Measurements from ENCODE around the gene OTOG. TPM values are rescaled to one million over a fixed set of nuclear protein-coding genes. Genes with fewer than 3 reads are reported as not detected.

Gene OTOG, protein sequence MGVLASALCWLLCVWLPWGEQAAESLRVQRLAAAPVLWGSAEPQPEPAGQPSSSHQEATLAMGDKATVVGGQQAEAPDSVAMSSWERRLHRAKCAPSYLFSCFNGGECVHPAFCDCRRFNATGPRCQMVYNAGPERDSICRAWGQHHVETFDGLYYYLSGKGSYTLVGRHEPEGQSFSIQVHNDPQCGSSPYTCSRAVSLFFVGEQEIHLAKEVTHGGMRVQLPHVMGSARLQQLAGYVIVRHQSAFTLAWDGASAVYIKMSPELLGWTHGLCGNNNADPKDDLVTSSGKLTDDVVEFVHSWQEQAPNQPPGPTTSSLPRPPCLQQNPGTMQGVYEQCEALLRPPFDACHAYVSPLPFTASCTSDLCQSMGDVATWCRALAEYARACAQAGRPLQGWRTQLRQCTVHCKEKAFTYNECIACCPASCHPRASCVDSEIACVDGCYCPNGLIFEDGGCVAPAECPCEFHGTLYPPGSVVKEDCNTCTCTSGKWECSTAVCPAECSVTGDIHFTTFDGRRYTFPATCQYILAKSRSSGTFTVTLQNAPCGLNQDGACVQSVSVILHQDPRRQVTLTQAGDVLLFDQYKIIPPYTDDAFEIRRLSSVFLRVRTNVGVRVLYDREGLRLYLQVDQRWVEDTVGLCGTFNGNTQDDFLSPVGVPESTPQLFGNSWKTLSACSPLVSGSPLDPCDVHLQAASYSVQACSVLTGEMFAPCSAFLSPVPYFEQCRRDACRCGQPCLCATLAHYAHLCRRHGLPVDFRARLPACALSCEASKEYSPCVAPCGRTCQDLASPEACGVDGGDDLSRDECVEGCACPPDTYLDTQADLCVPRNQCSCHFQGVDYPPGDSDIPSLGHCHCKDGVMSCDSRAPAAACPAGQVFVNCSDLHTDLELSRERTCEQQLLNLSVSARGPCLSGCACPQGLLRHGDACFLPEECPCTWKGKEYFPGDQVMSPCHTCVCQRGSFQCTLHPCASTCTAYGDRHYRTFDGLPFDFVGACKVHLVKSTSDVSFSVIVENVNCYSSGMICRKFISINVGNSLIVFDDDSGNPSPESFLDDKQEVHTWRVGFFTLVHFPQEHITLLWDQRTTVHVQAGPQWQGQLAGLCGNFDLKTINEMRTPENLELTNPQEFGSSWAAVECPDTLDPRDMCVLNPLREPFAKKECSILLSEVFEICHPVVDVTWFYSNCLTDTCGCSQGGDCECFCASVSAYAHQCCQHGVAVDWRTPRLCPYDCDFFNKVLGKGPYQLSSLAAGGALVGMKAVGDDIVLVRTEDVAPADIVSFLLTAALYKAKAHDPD (N-terminal part only)
- not detected for total RNA-seq

DNA sequence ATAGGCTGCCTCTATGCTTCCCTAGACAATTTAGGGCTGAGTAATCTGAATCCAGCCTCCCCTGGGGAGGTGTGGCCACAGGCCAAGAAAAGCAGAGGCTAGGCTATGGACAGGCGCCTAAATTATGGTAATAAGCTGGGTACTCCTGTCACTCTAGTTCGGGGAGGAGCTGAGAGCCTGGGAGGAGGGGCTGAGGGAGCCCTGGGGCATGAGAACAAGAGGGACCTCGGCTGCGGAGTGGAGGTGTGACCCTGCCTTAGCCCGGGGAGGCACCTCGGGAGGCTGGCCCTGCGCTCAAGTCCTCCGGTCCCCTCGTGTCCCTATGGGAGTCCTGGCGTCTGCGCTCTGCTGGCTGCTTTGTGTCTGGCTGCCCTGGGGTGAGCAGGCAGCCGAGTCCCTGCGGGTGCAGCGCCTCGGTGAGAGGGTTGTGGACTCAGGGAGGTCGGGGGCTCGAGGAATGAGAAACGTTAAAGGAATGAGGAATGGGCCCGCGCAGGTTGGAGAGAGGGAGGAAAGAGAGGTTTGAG lies at the start of gene OTOG:
OTOG (plus strand) TSS at position 209 of the 527 bp plus-strand sequence; CDS start at position 323, 114 bp downstream.
- TF ChIP-seq, protein P1, sequence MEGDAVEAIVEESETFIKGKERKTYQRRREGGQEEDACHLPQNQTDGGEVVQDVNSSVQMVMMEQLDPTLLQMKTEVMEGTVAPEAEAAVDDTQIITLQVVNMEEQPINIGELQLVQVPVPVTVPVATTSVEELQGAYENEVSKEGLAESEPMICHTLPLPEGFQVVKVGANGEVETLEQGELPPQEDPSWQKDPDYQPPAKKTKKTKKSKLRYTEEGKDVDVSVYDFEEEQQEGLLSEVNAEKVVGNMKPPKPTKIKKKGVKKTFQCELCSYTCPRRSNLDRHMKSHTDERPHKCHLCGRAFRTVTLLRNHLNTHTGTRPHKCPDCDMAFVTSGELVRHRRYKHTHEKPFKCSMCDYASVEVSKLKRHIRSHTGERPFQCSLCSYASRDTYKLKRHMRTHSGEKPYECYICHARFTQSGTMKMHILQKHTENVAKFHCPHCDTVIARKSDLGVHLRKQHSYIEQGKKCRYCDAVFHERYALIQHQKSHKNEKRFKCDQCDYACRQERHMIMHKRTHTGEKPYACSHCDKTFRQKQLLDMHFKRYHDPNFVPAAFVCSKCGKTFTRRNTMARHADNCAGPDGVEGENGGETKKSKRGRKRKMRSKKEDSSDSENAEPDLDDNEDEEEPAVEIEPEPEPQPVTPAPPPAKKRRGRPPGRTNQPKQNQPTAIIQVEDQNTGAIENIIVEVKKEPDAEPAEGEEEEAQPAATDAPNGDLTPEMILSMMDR (IDR thresholded peaks at IDR 0.05) = no peak
- ATAC-seq (ENCODE audit: low FRiP score) (no peak), DNase-seq (ENCODE audit: low spot score) (no peak)

DNA sequence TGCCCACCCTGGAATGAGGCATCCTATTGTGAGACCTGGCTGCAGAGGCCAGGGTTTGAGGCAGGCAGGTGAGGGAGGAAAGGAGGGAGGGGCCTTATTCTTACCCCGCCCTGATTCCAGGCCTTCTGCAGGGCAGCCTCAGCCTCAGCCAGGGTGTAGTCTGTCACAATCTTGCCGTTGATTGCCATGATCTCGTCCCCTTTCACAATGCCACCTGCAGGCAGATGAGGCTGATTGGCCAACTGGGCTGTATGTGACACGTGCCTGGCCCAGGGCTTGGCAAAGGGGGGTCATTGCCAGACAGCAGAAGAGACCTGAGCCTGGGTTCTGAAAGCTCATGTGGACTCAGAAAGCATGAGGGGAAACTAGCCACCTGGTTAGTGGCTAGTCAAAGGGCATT lies 49.0 kb upstream of the OTOG start:
- DNase-seq (ENCODE audit: low spot score) (no peak), ATAC-seq (ENCODE audit: low FRiP score) (no peak)
- TF ChIP-seq, protein P1 (IDR thresholded peaks at IDR 0.05) = no peak

DNA sequence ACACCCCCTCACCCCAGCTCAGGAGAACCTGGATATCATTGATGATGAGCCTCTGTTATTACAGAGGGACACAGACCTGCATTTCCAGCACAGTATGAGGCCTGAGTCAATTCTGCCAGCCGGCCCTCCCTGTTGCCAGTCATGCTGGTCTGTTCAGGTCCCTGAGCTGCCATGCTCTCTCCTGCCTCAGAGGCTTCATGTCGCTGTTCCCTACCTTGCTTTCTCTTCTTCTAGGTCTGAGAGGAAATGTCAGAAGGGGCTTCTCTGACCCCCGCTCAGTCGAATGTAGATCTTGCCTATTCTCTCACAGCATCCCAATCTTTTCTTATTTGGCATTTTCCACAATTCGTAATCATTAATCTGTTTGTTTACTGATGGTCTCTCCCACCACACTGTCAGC lies 48.6 kb upstream of the OTOG start:
- TF ChIP-seq, protein P1 (IDR thresholded peaks at IDR 0.05) = no peak
- DNase-seq (ENCODE audit: low spot score) = no peak
- no peak for ATAC-seq (ENCODE audit: low FRiP score)

DNA sequence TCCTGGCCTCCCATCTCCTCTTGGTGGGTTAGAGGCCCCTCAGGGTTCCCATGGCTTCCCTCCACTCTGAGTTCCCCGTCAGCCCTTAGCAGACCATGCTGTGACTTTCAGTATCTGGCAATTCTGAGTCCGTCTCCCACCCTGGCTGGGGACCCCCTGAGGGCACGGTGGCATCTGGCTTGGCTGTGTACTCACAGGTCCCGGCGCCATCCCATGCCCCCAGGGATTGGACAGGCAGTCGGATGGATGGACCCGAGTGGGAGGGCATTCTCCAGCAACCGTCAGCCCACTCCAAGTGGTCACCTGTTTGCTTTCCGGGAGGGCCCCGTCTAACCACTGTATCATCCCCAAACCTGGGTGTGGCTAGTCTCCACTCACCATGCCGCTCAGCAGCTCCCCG lies 46.4 kb upstream of the OTOG start:
- no peak for DNase-seq (ENCODE audit: low spot score)
- ATAC-seq (ENCODE audit: low FRiP score) = no peak
- TF ChIP-seq, protein P1 (IDR thresholded peaks at IDR 0.05) = no peak

DNA sequence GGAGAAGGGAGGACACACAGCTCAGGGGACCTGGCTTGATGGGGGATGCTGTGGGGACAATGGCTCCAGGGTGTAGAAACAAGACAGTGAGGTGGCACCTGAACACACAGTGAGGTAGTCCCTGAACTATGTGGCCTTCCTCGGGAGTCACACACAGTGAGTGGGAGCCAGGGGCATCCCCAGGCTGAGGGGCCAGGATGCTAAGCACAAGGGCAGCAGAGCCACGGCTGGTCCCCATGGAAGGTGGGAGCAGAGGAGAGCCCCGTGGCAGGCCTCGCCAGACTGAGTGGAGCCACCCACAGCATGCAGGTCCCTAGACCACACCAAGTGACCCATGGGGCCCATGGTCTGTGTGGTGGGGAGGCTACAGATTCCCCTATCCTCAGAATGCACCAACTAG lies 44.4 kb upstream of the OTOG start:
- TF ChIP-seq, protein P1 (IDR thresholded peaks at IDR 0.05) = no peak
- no peak for DNase-seq (ENCODE audit: low spot score)
- no peak for ATAC-seq (ENCODE audit: low FRiP score)

DNA sequence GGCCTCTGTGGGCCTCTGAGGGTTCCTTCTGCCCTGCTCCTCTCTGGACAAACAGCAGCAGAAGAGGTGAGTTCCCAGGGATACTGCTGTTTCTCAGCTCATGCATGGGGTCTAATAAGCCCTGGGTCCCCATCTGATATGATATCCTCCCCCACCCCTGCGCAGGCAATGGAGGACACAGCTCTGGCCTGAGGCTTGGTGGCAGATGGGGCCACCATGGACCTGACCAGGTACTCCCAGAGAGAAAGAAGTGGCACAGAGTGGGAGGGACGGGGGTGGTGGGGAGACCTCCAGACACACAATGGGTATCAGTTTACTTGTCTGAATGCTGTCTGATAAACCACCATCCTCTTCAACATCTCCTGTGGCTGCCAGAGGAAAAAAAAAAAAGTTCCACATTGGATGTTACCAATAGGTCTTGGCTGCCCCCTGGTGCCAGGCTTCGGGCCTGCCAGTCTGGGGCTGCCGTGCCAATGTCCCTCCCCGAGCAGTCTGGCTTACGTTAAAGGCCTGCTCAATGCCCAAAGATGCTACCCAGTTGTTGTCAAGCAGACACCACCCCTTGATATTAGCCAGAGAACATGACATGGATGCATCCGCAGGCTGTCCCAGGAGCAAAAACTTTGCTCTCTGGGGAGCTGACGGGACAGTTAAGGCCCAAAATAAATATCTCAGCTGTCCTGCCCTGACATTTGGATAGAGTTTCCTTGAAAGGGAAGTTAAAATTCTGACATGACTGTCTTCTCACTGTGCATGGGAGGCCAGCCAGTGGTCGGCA lies 42.5 kb upstream of the OTOG start:
- TF ChIP-seq, protein P1 (IDR thresholded peaks at IDR 0.05) = peak in 1 of 3 donors; percentile 6
- ATAC-seq (ENCODE audit: low FRiP score) (peak; percentile 55), DNase-seq (ENCODE audit: low spot score) (peak; percentile 76)
